ENCODE results near the gene FBXO31.

The FBXO31 gene

GRCh38 chr16:87337262-87337771, 46.3 kb downstream of the FBXO31 start:
- DNase-seq (ENCODE audit: low spot score): no peak
- TF ChIP-seq CTCF (IDR thresholded peaks at IDR 0.05; ENCODE audit: extremely low read depth, missing control alignments): no peak

GRCh38 chr16:87336434-87337240, 46.9 kb downstream of the FBXO31 start:
- no peak for DNase-seq (ENCODE audit: low spot score)
- TF ChIP-seq CTCF (IDR thresholded peaks at IDR 0.05; ENCODE audit: extremely low read depth, missing control alignments): no peak

DNA sequence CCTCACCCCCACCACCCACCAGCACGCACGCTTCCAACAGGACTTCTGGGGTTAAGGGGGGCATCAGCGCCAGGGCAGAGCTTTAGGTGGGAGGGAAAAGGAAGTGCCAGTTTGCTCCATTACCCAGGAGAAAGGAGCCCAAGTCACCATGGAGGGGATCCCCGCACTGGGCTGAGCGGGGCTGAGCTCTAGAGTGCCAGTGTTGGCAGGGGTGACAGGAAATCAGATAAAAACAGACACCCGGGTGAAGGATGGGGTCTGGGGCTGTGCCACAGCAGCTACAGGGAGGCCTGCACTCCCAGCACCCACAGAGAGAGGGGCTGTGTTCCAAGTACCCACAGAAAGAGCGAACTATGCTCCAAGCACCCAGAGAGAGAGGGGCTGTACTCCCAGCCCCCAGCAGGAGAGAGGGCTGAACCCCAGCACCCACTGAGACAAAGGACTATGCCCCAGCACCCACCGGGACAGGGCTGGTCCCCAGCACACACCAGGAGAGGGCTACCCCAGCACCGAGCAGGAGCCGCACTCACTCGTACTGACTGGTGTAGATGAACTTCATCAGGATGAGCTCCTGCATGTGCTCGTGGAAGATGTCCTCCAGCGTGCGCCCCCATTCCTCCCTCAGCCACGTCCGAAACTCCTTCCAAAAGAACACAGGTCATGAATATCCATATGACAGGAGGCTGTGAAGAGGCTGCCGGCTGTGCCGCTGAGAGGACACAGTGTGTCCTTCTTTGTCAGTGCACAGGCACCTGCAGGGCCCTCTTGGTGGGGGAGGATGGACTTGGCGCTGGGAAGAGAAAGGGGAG, 47.7 kb downstream of the FBXO31 start:
- no peak for DNase-seq (ENCODE audit: low spot score)
- no peak for TF ChIP-seq CTCF (IDR thresholded peaks at IDR 0.05; ENCODE audit: extremely low read depth, missing control alignments)

GRCh38 chr16:87334651-87335624, 48.6 kb downstream of the FBXO31 start:
- no peak for TF ChIP-seq CTCF (IDR thresholded peaks at IDR 0.05; ENCODE audit: extremely low read depth, missing control alignments)
- DNase-seq (ENCODE audit: low spot score): no peak

- no peak for TF ChIP-seq CTCF (IDR thresholded peaks at IDR 0.05; ENCODE audit: extremely low read depth, missing control alignments)
- DNase-seq (ENCODE audit: low spot score): no peak
Observed at GRCh38 chr16:87333581-87334331, 49.8 kb downstream of the FBXO31 start.

DNA sequence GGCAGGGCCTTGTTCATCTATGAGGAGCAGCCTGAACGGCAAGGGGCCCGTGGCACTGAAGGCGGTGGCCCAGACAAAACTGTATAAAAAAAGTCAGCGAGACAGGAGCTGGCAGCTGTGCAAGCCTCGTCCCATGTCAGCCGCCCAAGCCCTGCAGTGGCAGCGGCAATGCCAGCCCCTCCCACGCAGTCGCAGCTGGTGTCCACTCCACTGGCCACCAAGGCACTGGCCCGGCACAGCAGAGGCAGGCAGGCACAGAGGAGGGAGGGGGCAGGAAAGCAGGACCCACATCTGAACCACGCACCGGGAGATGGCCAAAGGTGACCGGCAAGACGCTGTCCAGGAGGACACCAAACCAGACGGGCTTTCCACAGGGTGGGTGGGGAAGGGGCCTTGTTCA, 50.5 kb downstream of the FBXO31 start:
- no peak for DNase-seq (ENCODE audit: low spot score)
- no peak for TF ChIP-seq CTCF (IDR thresholded peaks at IDR 0.05; ENCODE audit: extremely low read depth, missing control alignments)
